AG09309 (cell line): Measurements from ENCODE around the gene AFF3.

Experiments
- DNase-seq: peaks from one replicate; pipeline ENCODE4 v3.0.0-alpha.2; 2010; ENCODE audit warnings: low read depth
- H3K4me3 ChIP-seq: 2 replicates; pipeline ENCODE4 v1.5.1; 2011; ENCODE audit warnings: mild to moderate bottlenecking, low read depth, low read length, moderate library complexity; ENCODE audit not compliant: control insufficient read depth
- TF ChIP-seq, protein P1 (sequence below): IDR thresholded peaks from 2 replicates; pipeline ENCODE4 v1.5.1; 2011; ENCODE audit warnings: mild to moderate bottlenecking, low read depth, low read length, inconsistent platforms; ENCODE audit not compliant: insufficient read depth, control insufficient read depth; ENCODE audit errors: missing control alignments

The AFF3 gene

DNA sequence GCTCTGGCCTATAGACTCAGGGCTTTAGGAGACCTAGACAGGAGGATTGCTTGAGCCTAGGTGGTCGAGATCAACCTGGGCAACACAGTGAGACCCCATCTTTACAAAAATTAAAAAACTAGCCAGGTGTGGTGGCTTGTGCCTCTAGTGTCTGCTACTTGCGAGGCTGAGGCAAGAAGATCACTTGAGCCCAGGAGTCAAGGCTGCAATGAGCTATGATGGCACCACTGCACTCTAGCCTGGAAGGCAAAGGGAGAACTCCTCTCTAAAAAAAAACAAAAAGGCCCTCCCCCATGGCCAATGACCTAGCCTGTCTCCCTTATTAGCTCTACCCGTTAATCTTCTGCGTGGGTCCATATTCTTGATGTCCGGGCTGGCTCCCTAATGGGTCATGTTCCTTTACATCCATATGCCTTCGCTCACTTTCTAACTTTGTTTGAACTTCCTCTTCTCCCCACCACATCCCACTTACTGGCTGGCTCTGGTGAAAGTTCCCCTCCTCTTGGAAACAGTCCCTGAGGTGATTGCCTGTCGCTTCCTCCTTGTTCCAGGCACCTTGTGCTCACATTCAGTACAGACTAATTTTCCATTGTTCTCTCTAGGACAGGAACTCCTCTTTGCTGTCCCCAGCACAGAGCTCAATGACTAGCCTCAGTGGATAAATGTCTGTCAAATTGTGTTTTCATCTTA is 103.0 kb downstream of the AFF3 start:
- TF ChIP-seq, protein P1, sequence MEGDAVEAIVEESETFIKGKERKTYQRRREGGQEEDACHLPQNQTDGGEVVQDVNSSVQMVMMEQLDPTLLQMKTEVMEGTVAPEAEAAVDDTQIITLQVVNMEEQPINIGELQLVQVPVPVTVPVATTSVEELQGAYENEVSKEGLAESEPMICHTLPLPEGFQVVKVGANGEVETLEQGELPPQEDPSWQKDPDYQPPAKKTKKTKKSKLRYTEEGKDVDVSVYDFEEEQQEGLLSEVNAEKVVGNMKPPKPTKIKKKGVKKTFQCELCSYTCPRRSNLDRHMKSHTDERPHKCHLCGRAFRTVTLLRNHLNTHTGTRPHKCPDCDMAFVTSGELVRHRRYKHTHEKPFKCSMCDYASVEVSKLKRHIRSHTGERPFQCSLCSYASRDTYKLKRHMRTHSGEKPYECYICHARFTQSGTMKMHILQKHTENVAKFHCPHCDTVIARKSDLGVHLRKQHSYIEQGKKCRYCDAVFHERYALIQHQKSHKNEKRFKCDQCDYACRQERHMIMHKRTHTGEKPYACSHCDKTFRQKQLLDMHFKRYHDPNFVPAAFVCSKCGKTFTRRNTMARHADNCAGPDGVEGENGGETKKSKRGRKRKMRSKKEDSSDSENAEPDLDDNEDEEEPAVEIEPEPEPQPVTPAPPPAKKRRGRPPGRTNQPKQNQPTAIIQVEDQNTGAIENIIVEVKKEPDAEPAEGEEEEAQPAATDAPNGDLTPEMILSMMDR = no peak
- no peak overlapping the region for H3K4me3 ChIP-seq
- DNase-seq = no peak

DNA sequence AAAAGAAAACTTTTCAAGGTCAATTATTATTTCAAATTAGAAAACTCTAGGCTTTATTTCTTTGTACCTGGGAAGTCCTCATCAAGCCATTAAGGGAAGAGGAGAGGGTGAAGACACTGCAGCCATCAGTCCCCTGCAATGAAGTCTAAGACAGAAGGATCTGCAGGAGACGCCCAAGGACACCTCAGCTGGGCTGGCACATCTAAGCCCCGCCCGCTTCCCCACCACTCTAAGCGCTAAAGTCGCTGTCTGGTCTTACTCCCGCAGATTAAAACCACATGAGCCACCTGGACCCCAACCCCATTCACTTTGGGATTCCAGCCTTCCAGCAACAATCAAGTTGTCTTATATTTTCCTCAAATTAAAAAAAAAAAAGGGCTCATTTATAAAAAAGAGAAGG is 104.4 kb downstream of the AFF3 start:
- no peak for DNase-seq
- TF ChIP-seq, protein P1 = no peak
- no peak overlapping the region for H3K4me3 ChIP-seq

DNA sequence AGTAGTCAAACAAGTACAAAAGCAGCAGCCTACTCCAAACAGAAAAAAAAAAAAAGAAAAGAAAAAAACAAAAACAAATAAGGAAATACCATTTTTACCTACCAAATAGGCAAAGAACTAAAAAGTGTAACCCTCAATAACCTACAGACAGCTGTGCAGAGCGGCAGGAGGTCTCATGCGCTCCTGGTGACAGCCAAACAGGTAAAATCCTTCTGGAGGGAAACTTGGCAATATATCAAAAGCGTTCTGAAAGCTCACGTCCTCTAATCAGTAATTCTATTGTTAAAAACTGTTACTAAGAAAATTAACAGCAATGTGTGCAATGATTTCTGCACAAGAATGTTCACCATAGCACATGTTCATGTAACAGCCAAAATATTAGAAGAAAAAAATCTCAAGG is 105.6 kb downstream of the AFF3 start:
- TF ChIP-seq, protein P1 = no peak
- DNase-seq = no peak
- no peak overlapping the region for H3K4me3 ChIP-seq

DNA sequence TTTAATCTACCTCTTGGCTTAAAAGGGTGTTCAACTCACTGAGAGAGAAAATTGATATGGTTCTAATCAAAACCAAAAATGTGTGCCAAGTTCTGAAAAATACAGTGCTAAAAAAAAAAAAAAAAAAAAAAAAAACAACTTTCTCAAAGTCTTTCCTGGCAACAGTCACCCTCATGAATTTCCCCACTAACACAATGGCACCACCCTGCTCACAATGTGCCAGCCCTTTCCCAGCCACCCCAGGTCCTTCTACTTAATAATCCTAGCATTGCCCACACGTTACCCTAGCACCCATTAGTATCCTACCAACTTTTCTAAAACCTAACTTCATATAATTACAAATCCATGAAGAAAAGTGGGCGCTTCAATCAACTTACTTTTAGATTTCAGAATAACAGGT is 106.4 kb downstream of the AFF3 start:
- no peak overlapping the region for H3K4me3 ChIP-seq
- no peak for DNase-seq
- TF ChIP-seq, protein P1 = no peak

DNA sequence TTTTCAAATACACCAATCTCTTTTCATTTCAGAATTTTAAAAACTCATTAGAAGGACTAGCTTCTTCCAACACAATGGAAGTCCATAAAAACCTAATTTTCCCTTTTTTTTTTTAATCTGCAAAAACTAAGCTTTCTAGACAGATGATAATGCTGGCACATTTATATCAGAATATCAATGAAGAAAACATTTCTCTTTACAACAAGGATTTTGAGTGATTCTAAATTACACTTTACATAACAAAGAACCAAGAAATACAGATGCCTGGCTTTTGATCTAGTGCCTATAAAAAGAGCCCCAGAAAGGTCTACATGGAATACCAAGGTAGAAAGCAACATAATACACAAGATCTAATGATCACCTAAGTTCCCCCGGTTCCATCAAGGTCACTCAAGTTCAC is 108.0 kb downstream of the AFF3 start:
- no peak for DNase-seq
- no peak overlapping the region for H3K4me3 ChIP-seq

DNA sequence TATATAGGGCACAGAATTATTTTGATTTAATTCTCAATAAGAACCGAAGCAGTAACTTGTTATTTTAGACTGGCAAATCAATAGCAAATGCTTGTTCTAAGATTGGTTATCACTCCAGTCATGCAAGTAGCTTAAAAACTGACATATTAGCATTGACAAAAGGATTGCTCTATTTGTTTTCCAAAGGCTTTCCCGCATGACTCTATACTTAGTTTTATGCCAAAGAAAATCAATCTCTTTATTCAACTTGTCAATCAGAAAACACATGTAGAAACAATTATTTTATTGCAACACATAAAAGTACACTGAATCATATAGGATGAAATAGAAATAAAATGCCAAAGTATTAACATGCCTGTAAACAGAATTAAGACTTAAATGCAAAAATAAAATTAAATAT is 108.4 kb downstream of the AFF3 start:
- TF ChIP-seq, protein P1 = no peak
- DNase-seq = no peak
- H3K4me3 ChIP-seq = no peak overlapping the region

More for the DNA sequence above, 108.0 kb downstream of the AFF3 start:
- TF ChIP-seq, protein P1 = no peak

DNA sequence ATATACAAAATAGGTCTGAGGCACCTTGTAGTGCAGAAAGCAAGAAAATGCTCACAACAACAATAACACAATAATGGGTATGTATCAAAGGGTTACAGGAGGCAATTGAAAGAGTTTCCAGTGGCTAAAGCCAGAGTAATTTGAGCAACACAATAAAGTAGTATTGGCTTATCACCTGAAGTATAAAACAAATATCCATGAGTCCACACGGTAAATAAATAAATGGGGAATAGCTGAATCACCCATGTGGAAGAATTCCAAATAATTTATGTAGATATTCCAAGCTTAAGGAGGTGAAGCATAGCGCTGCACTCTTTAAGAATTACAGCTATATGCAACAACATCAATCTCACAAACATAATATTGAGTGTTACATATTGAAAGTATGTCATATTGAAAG is 110.8 kb downstream of the AFF3 start:
- DNase-seq = no peak
- H3K4me3 ChIP-seq = no peak overlapping the region
- TF ChIP-seq, protein P1 = no peak
